HG03457 (cell line): ENCODE data around the gene MAP3K19.
A peak's percentile ranks its signal among the peaks of the same experiment; 100 is the strongest.
"Not testable (repeated sequence)": the region's sequence is repeated elsewhere in the genome, so short reads cannot be mapped to it uniquely, and the experiment has no call there.

Source experiments
- ATAC-seq: cut with Tn5 transposase; IDR thresholded peaks from one replicate; pipeline ENCODE4 v1.9.1; 2021; ENCODE audit warnings: moderate number of reproducible peaks; ENCODE audit not compliant: unreplicated experiment

MAP3K19 gene

GRCh38 chr2:134999521-134999920 is 47.7 kb downstream of the MAP3K19 start:
- ATAC-seq, result no peak

- no peak for ATAC-seq
Measured at GRCh38 chr2:134988994-134989605, 58.1 kb downstream of the MAP3K19 start.

GRCh38 chr2:134985061-134985460 is 62.2 kb downstream of the MAP3K19 start:
- ATAC-seq, result no peak

DNA sequence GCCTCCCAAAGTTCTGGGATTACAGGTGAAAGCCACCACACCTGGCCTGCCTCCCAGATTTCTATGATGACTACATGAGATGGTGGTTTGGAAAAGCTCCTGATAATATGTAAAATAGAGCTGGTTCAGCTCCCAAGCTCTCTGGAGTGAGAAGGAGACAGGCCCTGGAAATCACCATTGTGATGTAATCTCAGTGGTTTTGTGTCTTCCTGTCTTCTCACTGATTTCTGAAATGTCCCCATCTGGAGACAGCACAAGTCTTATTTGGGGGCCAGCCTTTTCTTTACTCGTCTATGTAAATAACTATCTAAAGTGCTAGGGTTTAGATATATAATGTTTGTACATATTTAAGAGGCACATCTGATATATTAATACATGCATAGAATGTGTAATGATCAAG is 64.6 kb downstream of the MAP3K19 start:
- ATAC-seq, result no peak

DNA sequence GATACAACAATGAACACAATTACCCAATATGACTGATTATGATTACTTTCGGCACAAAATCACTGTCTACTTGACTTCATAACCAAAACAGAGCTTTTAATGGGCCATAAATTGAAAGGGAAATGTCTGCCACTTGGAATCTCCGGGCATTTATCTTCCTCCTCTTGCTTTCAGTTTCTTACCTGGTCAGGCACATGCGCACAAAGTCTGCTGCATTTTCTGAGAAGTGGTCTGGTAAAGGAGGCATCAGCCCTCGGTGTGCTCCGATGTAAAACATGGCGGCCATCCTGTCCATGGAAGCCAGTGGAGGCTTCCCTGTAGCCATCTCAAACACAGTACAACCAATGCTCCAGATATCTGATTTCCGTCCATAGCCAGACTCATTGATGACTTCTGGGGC is 66.6 kb downstream of the MAP3K19 start:
- no peak for ATAC-seq

DNA sequence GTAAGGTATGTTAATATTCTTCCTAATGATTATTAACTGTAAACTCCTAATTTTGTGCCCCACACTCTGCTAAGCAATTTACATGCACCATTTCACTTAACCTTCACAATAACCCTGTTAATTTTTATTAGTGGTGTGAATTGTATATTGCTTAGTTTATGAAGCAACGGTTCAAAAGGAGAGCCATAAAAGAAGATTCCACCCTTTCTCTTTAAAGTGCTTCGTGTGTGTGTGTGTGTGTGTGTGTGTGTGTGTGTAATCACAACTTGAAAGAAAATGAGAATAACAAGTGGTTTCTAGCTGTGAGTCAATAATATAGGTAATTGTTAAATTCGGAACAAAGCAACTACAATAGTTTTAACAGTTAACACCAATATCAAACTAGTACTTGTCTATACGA is 68.0 kb downstream of the MAP3K19 start:
- ATAC-seq, result no peak

DNA sequence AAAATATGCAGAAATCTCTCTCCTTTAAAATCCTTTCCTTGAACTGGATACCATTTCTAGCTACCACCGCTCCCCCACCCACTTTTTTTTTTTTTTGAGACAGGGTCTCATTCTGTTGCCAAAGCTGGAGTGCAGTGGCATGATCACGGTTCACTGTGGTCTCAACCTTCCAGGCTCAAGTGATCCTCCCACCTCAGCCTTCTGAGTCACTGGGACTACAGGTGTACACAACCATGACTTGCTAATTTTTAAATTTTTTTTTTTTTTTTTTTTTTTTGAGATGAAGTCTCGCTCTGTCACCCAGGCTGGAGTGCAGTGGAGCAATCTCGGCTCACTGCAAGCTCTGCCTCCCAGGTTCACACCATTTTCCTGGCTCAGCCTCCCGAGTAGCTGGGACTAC is 70.1 kb downstream of the MAP3K19 start:
- ATAC-seq, result not testable (repeated sequence)

DNA sequence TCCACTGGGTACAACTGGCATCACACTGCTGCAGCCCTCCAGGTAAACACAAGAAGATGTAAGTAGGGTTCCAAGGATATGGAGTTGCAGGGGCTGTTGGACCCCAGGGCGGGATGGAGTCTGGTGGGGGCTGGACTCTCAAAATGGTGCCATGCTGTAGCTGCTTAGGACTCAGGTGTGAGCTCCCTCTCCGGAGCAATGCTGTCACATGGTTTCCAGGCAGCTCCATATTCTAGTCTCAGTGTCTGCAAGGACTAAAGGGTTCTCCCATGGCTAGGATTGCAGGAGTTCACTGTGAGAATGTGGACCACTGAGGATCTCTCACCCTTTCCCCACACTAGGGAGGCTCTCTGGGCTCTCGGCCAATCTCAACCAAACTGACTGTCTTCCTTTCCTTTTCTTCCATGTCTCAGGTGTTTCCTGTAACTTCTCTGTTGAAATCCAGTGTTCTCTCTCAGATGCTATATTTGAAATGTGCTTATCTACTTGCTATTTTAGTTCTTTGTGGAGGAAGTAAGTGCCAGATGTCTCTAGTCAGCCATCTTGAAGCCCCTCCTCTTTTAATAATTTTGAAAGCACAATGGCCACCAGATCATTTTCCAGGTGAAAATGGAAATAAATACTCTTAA is 71.1 kb downstream of the MAP3K19 start:
- ATAC-seq, result no peak

GRCh38 chr2:134975281-134976009 is 71.8 kb downstream of the MAP3K19 start:
- no peak for ATAC-seq

DNA sequence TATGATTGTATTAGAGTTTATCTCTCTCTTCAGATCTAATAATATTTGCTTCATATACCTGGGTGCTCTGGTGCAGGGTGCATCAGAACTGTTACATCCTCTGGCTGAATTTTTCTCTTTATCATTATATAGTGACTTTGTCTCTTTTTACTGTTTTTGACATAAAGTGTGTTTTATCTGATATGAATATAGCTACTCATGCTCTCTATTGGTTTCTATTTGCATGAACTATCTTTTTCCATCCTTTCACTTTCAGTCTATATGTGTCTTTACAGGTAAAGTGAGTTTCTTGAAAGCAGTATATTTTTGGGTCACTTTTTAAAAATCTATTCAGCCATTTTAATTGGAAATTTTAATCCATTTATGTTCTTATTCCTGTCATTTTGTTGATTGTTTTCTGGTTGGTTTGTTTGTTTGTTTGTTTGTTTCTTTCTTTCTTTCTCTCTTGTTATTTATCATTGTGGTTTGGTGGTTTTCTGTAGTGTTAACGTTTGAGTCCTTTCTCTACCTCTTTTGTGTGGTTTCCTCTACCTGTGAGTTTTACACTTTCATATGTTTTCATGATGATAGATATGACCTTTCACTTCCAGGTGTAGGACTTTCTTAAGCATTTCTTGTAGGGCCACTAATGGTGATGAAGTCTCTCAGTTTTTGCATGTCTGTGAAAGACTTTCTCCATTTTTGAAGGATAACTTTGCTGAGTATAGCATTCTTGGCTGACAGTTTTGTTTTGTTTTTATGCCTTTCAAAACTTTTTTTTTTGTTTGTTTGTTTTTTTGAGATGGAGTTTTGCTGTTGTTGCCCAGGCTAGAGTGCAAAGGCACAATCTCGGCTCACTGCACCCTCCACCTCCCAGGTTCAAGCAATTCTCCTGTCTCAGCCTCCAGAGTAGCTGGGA is 73.8 kb downstream of the MAP3K19 start:
- no peak for ATAC-seq

GRCh38 chr2:134967166-134967565 is 80.1 kb downstream of the MAP3K19 start:
- not testable (repeated sequence) for ATAC-seq

DNA sequence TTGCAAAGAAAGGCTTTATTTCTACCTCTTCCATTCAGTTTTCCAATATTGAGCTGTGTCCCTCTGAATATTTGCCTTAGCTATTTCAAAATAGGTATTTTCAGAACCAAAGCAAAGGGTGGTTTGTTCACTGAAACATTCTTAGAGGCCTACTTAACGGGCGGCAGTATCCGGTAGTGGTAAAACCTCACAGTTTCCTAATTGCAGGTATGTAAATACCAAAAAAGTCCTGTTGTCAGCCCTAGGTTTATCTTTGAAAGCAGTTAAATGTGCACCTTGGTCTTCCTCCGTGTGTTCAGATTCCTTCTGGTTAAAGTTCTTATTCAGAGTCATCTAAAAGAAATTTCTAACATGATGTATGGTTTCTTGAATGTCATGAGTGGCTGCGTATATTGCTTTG is 89.8 kb downstream of the MAP3K19 start:
- ATAC-seq, result no peak

DNA sequence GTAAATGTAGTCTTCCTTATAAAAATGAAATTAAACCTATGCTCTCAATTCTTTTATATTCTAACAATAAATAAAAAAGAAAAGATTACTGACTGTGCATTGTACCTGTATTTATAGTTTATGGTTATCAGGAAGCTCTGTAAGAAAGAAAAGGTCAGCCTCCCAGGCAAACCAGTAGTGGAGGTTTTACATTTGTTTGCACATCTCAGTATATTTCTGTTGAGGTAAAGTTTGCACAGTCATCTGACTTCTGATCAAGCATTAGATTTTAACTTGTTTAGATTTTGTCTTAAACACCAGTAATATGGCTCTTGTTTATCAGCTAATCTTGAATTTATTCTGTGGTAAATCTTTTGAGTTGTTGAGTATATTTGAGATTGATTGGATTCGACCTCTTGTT is 91.5 kb downstream of the MAP3K19 start:
- no peak for ATAC-seq

DNA sequence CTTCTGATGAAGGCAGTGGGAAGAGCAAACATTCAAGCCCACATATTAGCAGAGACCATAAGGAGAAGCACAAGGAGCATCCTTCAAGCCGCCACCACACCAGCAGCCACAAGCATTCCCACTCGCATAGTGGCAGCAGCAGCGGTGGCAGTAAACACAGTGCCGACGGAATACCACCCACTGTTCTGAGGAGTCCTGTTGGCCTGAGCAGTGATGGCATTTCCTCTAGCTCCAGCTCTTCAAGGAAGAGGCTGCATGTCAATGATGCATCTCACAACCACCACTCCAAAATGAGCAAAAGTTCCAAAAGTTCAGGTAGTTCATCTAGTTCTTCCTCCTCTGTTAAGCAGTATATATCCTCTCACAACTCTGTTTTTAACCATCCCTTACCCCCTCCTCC is 93.2 kb downstream of the MAP3K19 start:
- ATAC-seq, result no peak

DNA sequence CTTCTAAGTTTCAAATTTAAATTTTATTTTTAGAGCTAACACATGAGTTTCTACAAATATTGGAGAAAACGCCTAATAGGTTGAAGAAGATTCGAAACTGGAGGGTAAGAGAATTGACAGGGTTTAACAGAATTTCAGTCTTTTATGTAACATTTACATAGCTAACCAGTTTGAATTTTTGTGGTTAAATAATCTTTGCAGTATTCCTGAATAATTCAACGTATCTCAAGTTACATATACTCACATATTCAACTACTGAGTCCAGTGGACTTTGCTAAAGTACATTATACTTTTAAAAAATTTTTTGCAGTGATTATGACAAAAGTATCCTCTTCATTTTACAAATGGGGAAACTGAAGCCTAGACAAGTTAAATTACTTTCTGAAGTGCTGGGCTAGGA is 94.6 kb downstream of the MAP3K19 start:
- ATAC-seq, result no peak

DNA sequence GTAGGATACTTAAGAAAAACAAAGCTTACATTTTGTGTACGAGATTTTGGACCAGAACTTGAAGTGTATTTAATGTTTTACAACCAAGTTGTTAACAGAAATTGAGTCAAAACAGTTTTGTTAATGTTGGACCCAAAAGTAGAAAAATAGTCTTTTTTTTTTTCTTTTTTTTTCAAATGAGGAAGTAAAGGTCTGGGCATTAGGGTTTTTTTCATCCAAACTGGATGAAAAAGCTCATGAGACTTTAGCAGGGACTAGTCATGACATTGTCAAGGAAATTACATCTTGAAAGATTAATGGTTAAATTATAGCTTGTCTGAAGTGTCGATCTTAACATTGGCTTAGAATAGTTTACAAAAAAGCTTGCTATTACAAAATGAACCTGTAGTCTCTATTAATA is 96.4 kb downstream of the MAP3K19 start:
- no peak for ATAC-seq

- no peak for ATAC-seq
Measured at GRCh38 chr2:134949981-134950708, 97.1 kb downstream of the MAP3K19 start.

- ATAC-seq, result no peak
Measured at GRCh38 chr2:134946073-134946472, 101.2 kb downstream of the MAP3K19 start.

GRCh38 chr2:134944975-134945374 is 102.3 kb downstream of the MAP3K19 start:
- ATAC-seq, result no peak

- peak; percentile 58 for ATAC-seq
Measured at GRCh38 chr2:134943540-134943939, 103.7 kb downstream of the MAP3K19 start.

DNA sequence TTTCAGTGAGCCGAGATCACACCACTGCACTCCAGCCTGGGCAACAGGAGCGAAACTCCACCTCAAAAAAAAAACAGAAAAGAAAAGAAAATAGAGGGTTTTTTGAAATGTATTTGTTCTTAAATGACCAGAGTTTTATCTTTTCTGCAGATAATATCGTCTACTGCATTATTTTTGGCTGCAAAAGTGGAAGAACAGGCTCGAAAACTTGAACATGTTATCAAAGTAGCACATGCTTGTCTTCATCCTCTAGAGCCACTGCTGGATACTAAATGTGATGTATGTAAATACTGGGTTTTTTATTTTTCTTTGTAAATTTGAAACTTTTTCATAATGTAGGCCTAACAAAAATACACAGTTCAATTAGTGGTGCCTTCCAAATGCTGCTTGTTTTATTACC is 110.6 kb downstream of the MAP3K19 start:
- ATAC-seq, result no peak
